HepG2 (cell line): Measurements from ENCODE around the gene OXLD1. TPM values are rescaled to one million over a fixed set of nuclear protein-coding genes. Genes with fewer than 3 reads are reported as not detected.

Experiments used
- ATAC-seq: fragments of 200-7000 bp; cut with Tn5 transposase; 3 replicates; pipeline ENCODE4 v1.9.1; 2020; ENCODE audit warnings: mild to moderate bottlenecking, moderate library complexity
- BruUV-seq: library from RNA; stranded (reverse); fragments of 400-500 nt; replicated peaks from 2 replicates; lab custom pipeline; 2021; lab: Mats Ljungman, UMichigan
- CTCF ChIA-PET: fragments of 300-600 bp; formaldehyde crosslinking; extraction: SDS; loops from one replicate; lab custom pipeline; 2021; ENCODE audit warnings: low total read pairs, inconsistent platforms, low intra/inter-chr PET ratio; lab: Yijun Ruan, JAX
- POLR2A ChIA-PET: fragments of 350-600 bp; sonication (Branson Sonifier 250); formaldehyde crosslinking; loops from one replicate; lab custom pipeline; 2020; ENCODE audit warnings: antibody characterized with exemption, inconsistent platforms; lab: Yijun Ruan, JAX
- DNase-seq: peaks from one replicate; pipeline ENCODE4 v3.0.0-alpha.2; 2015; ENCODE audit warnings: low spot score
- FAIRE-seq: peaks from 3 replicates; lab custom pipeline; 2011; peaks lifted over from hg19 to GRCh38; lab: Jason Lieb, UNC
- H2AFZ ChIP-seq: one replicate; pipeline ENCODE4 v1.6.1; 2011; ENCODE audit warnings: low read length, inconsistent platforms
- H3K27ac ChIP-seq: fragments of 300-600 bp; 3 replicates; pipeline ENCODE4 v1.8.0; 2011; ENCODE audit warnings: mixed run types, mild to moderate bottlenecking, mixed read lengths, low read length, inconsistent platforms; ENCODE audit not compliant: insufficient read depth; ENCODE audit errors: extremely low read length
- H3K27me3 ChIP-seq, 2 experiments: fragments of 200-600 bp in 1 of 2; 2 replicates in 1 of 2; 3 replicates in 1 of 2; pipeline versions ENCODE4 v1.6.0 to v1.8.0; 2011; ENCODE audit warnings: low read length in 2 of 2, mild to moderate bottlenecking in 2 of 2, moderate library complexity in 2 of 2, inconsistent platforms in 1 of 2; ENCODE audit not compliant: insufficient read depth in 2 of 2, control insufficient read depth in 1 of 2
- H3K36me3 ChIP-seq, 2 experiments: fragments of 200-600 bp in 1 of 2; replicated peaks in 1 of 2; 2 replicates in 1 of 2; 3 replicates in 1 of 2; pipeline versions ENCODE4 v1.5.1 to v1.8.0; 2011; ENCODE audit warnings: low read length in 2 of 2, inconsistent platforms in 1 of 2; ENCODE audit not compliant: insufficient read depth in 2 of 2, control insufficient read depth in 1 of 2
- H3K4me1 ChIP-seq: 2 replicates; pipeline ENCODE4 v1.5.1; 2012; ENCODE audit warnings: low read length, inconsistent platforms; ENCODE audit not compliant: insufficient read depth
- H3K4me2 ChIP-seq: 2 replicates; pipeline ENCODE4 v1.6.0; 2011; ENCODE audit warnings: low read depth, low read length, inconsistent platforms
- H3K4me3 ChIP-seq, 3 experiments: fragments of 200-600 bp in 1 of 3; sonication (generic), shearing (Covaris generic) in 1 of 3; replicated peaks in 1 of 3; 2 replicates each; pipeline ENCODE4 v1.5.1; 2011 to 2016; ENCODE audit warnings: low read length in 3 of 3, inconsistent platforms in 2 of 3, low read depth in 2 of 3, mild to moderate bottlenecking in 2 of 3, control low read depth in 1 of 3, mixed read lengths in 1 of 3; ENCODE audit not compliant: insufficient read depth in 1 of 3
- H3K79me2 ChIP-seq: one replicate; pipeline ENCODE4 v1.6.1; 2011; ENCODE audit warnings: low read length, inconsistent platforms; ENCODE audit not compliant: insufficient read depth
- H3K9ac ChIP-seq: 2 replicates; pipeline ENCODE4 v1.6.0; 2011; ENCODE audit warnings: mild to moderate bottlenecking, low read depth, low read length, inconsistent platforms; ENCODE audit not compliant: insufficient read depth
- H3K9me3 ChIP-seq: 2 replicates; pipeline ENCODE4 v1.5.1; 2012; ENCODE audit warnings: mild to moderate bottlenecking, low read length
- H4K20me1 ChIP-seq: 2 replicates; pipeline ENCODE4 v1.6.0; 2011; ENCODE audit warnings: inconsistent platforms, mild to moderate bottlenecking, low read length, moderate library complexity; ENCODE audit not compliant: insufficient read depth
- FOSL1 ChIP-seq: sonication (generic); formaldehyde crosslinking; IDR thresholded peaks from 2 replicates; pipeline ENCODE4 v1.9.0; 2021; ENCODE audit warnings: missing genetic modification reagents, borderline replicate concordance
- HIVEP1 ChIP-seq: sonication (generic); formaldehyde crosslinking; IDR thresholded peaks from 2 replicates; pipeline ENCODE4 v1.4.0; 2020; ENCODE audit warnings: mild to moderate bottlenecking, missing genetic modification reagents
- SKI ChIP-seq: fragments of 450-650 bp; IDR thresholded peaks from one replicate; pipeline ENCODE4 v1.6.1; 2018; ENCODE audit warnings: mild to moderate bottlenecking; ENCODE audit not compliant: partially characterized antibody
- SOX6 ChIP-seq, 2 experiments: fragments of 450-650 bp in 1 of 2; sonication (generic) in 1 of 2; formaldehyde crosslinking in 1 of 2; IDR thresholded peaks; 2 replicates each; pipeline versions ENCODE4 v1.4.0 to v1.6.1; 2017 to 2020; ENCODE audit warnings: antibody characterized with exemption in 1 of 2, mild to moderate bottlenecking in 1 of 2, missing genetic modification reagents in 1 of 2
- ZFP82 ChIP-seq: sonication (generic); formaldehyde crosslinking; IDR thresholded peaks from 2 replicates; pipeline ENCODE4 v1.5.1; 2020; ENCODE audit warnings: mild to moderate bottlenecking, missing genetic modification reagents, borderline replicate concordance
- ZNF24 ChIP-seq: fragments of 450-650 bp; IDR thresholded peaks from 2 replicates; pipeline ENCODE4 v1.6.1; 2017; ENCODE audit warnings: antibody characterized with exemption, mild to moderate bottlenecking
- ZNF652 ChIP-seq: IDR thresholded peaks from 2 replicates; pipeline ENCODE4 v1.6.1; 2016; ENCODE audit warnings: low read depth, borderline replicate concordance
- WGBS: methylation state at CpG from one replicate; pipeline ENCODE4 v1.1.6; 2017; ENCODE audit warnings: low lambda C conversion rate; 5-methylcytosine and 5-hydroxymethylcytosine counted together
- in situ Hi-C: cut with HindIII; loops from 2 replicates; pipeline ENCODE4 v1.10.0; 2017; ENCODE audit warnings: low pct_unique_long_range_greater_than_20kb; ENCODE audit not compliant: extremely low pct_ligation_motif_present
- intact Hi-C: fragments of 100-400 bp; cut with micrococcal nuclease; formaldehyde crosslinking; loops from one replicate; pipeline ENCODE4 v1.10.0; 2022; ENCODE audit not compliant: unreplicated experiment
- polyA plus RNA-seq, 8 experiments: library from polyadenylated mRNA; depleted of rRNA in 3 of 8; stranded (reverse) in 7 of 8; unstranded in 1 of 8; fragments of >200 nt; fragmentation: Illumina TruSeq in 4 of 8; extraction: Trizol in 4 of 8; gene quantifications; 2 replicates each; pipeline versions ENCODE4 v1.2.1 to v1.2.3, GENCODE V29; 2011 to 2016; ENCODE audit warnings: low read depth in 4 of 8, missing spikeins in 1 of 8, mixed read lengths in 1 of 8; ENCODE audit not compliant: insufficient read depth in 1 of 8
- total RNA-seq, 5 experiments: library from RNA; depleted of rRNA; stranded (reverse); fragments of >200 nt; fragmentation: Illumina TruSeq; extraction: Trizol; gene quantifications; 2 replicates each; pipeline ENCODE4 v1.2.3, GENCODE V29; 2016; ENCODE audit warnings: low read depth in 1 of 5
- TF ChIP-seq, protein P1 (sequence below): sonication (generic); formaldehyde crosslinking; IDR thresholded peaks from 2 replicates; pipeline ENCODE4 v1.4.0; 2020; ENCODE audit warnings: missing genetic modification reagents
- TF ChIP-seq, protein P2 (sequence below): sonication (generic); formaldehyde crosslinking; IDR thresholded peaks from 2 replicates; pipeline ENCODE4 v1.9.0; 2021; ENCODE audit warnings: missing genetic modification reagents, mild to moderate bottlenecking, borderline replicate concordance
- TF ChIP-seq, protein P3 (sequence below): sonication (generic); formaldehyde crosslinking; IDR thresholded peaks from 2 replicates; pipeline ENCODE4 v1.8.0; 2022; ENCODE audit warnings: low read depth, missing genetic modification reagents

Gene OXLD1
- total and polyA plus RNA-seq, 2 of the 13 experiments (the other 11 are each of a cell fraction or from before 2014, with no cell fraction given): 27.1 to 37.5 TPM

DNA sequence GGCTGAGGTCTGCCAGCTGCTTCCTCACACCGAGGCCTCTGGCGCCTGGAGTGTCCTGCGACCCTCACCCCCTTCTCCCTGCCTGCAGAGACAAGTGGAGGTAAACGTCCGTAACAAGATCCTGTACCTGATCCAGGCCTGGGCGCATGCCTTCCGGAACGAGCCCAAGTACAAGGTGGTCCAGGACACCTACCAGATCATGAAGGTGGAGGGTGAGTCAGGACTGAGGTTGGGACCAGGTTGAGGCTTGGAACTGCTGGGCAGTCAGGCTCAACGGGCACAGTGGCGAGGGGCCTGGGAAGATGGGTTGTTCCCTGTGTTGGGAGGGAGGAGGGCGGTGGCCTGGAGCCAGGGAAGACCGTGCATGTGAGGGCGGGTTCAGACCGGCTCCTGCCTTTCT lies 22.2 kb upstream of the OXLD1 start:
- Histone ChIP-seq H3K27ac (no peak overlapping the region), H2AFZ (no peak overlapping the region), H3K36me3 (peaks cover 58 to 78% of the 10 kb centered on the region in 2 experiments; a peak in 4 of 5 replicates), H3K4me3 (no peak overlapping the region), H3K79me2 (peaks cover 22% of the 10 kb centered on the region), H3K4me2 (no peak overlapping the region), H3K4me1 (peaks cover 17% of the 10 kb centered on the region), H3K27me3 (no peaks in the 10 kb centered on the region; a peak in 2 of 5 replicates), H4K20me1 (no peaks in the 10 kb centered on the region), H3K9me3 (no peaks in the 10 kb centered on the region), H3K9ac (no peak overlapping the region)
- no TSS peak for BruUV-seq
- no peak for TF ChIP-seq FOSL1
- no peak for DNase-seq
- in situ Hi-C loops (no loop called here), intact Hi-C loops (no loop called here)
- POLR2A ChIA-PET: no interaction called here
- WGBS: over 99% methylated on average over 12 of the region's 14 CpGs
- FAIRE-seq: no peak
- CTCF ChIA-PET: no interaction called here
- ATAC-seq: no peak

DNA sequence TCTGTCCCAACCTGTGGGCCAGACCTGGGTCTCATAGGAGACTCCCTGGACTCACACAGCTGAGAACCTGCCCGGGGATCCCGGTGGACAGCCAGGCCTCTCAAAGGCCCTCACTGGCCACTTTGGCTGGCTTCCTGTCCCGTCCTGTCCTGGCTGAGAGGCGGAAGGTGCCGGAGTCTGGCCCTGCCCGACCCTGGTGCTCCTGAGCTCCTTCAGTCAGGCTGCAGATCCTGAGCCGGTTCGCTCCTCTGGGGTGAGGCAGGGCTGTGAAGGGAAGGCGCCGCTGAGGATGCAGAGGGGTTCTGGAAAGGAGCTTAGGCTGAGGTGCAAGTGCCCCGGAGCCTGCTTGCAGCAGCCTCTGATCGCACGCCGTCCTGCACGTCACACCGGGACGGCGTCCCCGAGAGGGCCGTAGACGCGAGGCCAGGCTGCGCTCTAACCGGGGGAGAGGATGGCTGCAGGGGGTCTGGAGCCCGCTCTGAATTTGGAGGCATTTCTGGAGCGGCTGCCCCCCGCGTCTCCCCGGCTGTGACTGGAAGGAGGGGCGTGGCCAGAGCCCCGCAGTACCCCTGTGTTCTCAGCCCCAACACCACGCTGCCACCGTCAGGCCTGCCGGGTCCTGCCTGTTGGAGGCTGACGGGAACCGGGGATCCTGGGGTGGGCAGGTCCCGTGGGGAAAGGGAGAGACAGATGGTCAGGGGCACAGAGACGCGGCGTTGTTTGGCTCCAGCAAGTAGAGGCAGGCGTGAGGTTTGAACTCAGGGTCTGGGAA lies 21.6 kb upstream of the OXLD1 start:
- Histone ChIP-seq H2AFZ (no peak overlapping the region), H3K27me3 (no peaks in the 10 kb centered on the region; a peak in 2 of 5 replicates), H3K79me2 (peaks cover 28% of the 10 kb centered on the region), H3K4me1 (peaks cover 17% of the 10 kb centered on the region), H3K9ac (no peak overlapping the region), H3K36me3 (peaks cover 53 to 72% of the 10 kb centered on the region in 2 experiments; a peak in 4 of 5 replicates), H3K4me2 (no peak overlapping the region), H4K20me1 (no peaks in the 10 kb centered on the region), H3K4me3 (no peak overlapping the region), H3K27ac (no peak overlapping the region), H3K9me3 (no peaks in the 10 kb centered on the region)
- CTCF ChIA-PET: no interaction called here
- no TSS peak for BruUV-seq
- no peak for FAIRE-seq
- DNase-seq: no peak
- intact Hi-C loops: no loop called here
- in situ Hi-C loops: no loop called here
- POLR2A ChIA-PET: interaction anchor here (1.8 kb wide), 1 partner anchor 15 kb away, joined by 6 read pairs; the partner anchor contains the start of gene MRPL12
- WGBS: 97% methylated on average over 36 of the region's 41 CpGs
- no peak for ATAC-seq
- no peak for TF ChIP-seq HIVEP1 (CRISPR knock-in tag)
- no peak for TF ChIP-seq SOX6 (IDR thresholded peaks at IDR 0.05)
- no peak for TF ChIP-seq SOX6 (CRISPR knock-in tag; IDR thresholded peaks at IDR 0.05)
- no peak for TF ChIP-seq ZNF652 (CRISPR knock-in tag)
- TF ChIP-seq ZNF24: no peak
- no peak for TF ChIP-seq ZFP82 (CRISPR knock-in tag)
- TF ChIP-seq, protein P1, sequence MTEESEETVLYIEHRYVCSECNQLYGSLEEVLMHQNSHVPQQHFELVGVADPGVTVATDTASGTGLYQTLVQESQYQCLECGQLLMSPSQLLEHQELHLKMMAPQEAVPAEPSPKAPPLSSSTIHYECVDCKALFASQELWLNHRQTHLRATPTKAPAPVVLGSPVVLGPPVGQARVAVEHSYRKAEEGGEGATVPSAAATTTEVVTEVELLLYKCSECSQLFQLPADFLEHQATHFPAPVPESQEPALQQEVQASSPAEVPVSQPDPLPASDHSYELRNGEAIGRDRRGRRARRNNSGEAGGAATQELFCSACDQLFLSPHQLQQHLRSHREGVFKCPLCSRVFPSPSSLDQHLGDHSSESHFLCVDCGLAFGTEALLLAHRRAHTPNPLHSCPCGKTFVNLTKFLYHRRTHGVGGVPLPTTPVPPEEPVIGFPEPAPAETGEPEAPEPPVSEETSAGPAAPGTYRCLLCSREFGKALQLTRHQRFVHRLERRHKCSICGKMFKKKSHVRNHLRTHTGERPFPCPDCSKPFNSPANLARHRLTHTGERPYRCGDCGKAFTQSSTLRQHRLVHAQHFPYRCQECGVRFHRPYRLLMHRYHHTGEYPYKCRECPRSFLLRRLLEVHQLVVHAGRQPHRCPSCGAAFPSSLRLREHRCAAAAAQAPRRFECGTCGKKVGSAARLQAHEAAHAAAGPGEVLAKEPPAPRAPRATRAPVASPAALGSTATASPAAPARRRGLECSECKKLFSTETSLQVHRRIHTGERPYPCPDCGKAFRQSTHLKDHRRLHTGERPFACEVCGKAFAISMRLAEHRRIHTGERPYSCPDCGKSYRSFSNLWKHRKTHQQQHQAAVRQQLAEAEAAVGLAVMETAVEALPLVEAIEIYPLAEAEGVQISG: no peak
- TF ChIP-seq, protein P2, sequence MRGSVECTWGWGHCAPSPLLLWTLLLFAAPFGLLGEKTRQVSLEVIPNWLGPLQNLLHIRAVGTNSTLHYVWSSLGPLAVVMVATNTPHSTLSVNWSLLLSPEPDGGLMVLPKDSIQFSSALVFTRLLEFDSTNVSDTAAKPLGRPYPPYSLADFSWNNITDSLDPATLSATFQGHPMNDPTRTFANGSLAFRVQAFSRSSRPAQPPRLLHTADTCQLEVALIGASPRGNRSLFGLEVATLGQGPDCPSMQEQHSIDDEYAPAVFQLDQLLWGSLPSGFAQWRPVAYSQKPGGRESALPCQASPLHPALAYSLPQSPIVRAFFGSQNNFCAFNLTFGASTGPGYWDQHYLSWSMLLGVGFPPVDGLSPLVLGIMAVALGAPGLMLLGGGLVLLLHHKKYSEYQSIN (CRISPR knock-in tag): no peak
- TF ChIP-seq, protein P3, sequence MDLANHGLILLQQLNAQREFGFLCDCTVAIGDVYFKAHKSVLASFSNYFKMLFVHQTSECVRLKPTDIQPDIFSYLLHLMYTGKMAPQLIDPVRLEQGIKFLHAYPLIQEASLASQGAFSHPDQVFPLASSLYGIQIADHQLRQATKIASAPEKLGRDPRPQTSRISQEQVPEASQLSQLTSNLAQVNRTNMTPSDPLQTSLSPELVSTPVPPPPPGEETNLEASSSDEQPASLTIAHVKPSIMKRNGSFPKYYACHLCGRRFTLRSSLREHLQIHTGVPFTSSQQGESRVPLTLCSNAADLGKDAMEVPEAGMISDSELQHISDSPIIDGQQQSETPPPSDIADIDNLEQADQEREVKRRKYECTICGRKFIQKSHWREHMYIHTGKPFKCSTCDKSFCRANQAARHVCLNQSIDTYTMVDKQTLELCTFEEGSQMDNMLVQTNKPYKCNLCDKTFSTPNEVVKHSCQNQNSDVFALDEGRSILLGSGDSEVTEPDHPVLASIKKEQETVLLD (CRISPR knock-in tag): no peak
- no peak for TF ChIP-seq SKI
